Stimulated activated CD8-positive, alpha-beta memory T cell treated with anti-CD3 and anti-CD28 coated beads, Interleukin-12 subunit alpha, Interleukin-12 subunit beta, amount 100 ng/mL, for 24 hours (primary cell): ENCODE data around the gene C15orf61.

Experiments
- DNase-seq: peaks from one replicate; pipeline ENCODE4 v3.0.0-alpha.2; 2020; ENCODE audit errors: extremely low read depth

C15orf61 gene

GRCh38 chr15:67549736-67550135 is 28.8 kb downstream of the C15orf61 start:
- DNase-seq = no peak

- no peak for DNase-seq
These were observed 29.6 kb downstream of the C15orf61 start for GRCh38 chr15:67550522-67550921.

GRCh38 chr15:67551207-67551743 is 30.3 kb downstream of the C15orf61 start:
- DNase-seq = no peak

- no peak for DNase-seq
These were observed 33.6 kb downstream of the C15orf61 start for GRCh38 chr15:67554580-67554979.

- no peak for DNase-seq
These were observed 36.1 kb downstream of the C15orf61 start for GRCh38 chr15:67556976-67557570.

- DNase-seq = no peak
These were observed 37.6 kb downstream of the C15orf61 start for GRCh38 chr15:67558502-67558901.

- no peak for DNase-seq
These were observed 38.2 kb downstream of the C15orf61 start for GRCh38 chr15:67559158-67559557.

GRCh38 chr15:67559576-67559975 is 38.6 kb downstream of the C15orf61 start:
- DNase-seq = no peak

- no peak for DNase-seq
These were observed 39.4 kb downstream of the C15orf61 start for GRCh38 chr15:67560320-67560719.

- no peak for DNase-seq
These were observed 42.2 kb downstream of the C15orf61 start for GRCh38 chr15:67563092-67563491.

- DNase-seq = no peak
These were observed 43.4 kb downstream of the C15orf61 start for GRCh38 chr15:67564021-67564967.

- DNase-seq = no peak
These were observed 44.0 kb downstream of the C15orf61 start for GRCh38 chr15:67564968-67565345.

GRCh38 chr15:67569668-67570067 is 48.7 kb downstream of the C15orf61 start:
- no peak for DNase-seq

- no peak for DNase-seq
These were observed 50.1 kb downstream of the C15orf61 start for GRCh38 chr15:67570875-67571647.

- no peak for DNase-seq
These were observed 50.9 kb downstream of the C15orf61 start for GRCh38 chr15:67571648-67572415.

GRCh38 chr15:67573194-67573593 is 52.3 kb downstream of the C15orf61 start:
- DNase-seq = no peak

- no peak for DNase-seq
These were observed 54.1 kb downstream of the C15orf61 start for GRCh38 chr15:67575039-67575502.

- no peak for DNase-seq
These were observed 57.2 kb downstream of the C15orf61 start for GRCh38 chr15:67578020-67578600.

GRCh38 chr15:67579164-67579563 is 58.2 kb downstream of the C15orf61 start:
- DNase-seq = no peak
